CD14-positive monocyte (primary cell): ENCODE measurements around the gene KLHL6. TPM values are rescaled to one million over a fixed set of nuclear protein-coding genes. Genes with fewer than 3 reads are reported as not detected.
"Not testable (repeated sequence)": the region's sequence is repeated elsewhere in the genome, so short reads cannot be mapped to it uniquely, and the experiment has no call there.

ENCODE experiments used
- DNase-seq, 3 donors: peaks; one replicate each; pipeline ENCODE4 v3.0.0-alpha.2; 2011 to 2022
- H2AFZ ChIP-seq: 2 replicates; pipeline ENCODE4 v1.6.0; 2012; ENCODE audit warnings: mild to moderate bottlenecking, low read depth, low read length, inconsistent platforms; ENCODE audit not compliant: insufficient read depth, poor library complexity, severe bottlenecking
- H3K27ac ChIP-seq, 2 donors: 1 replicate in 1 of 2; 2 replicates in 1 of 2; pipeline ENCODE4 v1.5.1; 2012 to 2013; ENCODE audit warnings: low read length in 2 of 2, control low read depth in 1 of 2, inconsistent platforms in 1 of 2, low read depth in 1 of 2, mild to moderate bottlenecking in 1 of 2
- H3K27me3 ChIP-seq, 2 donors: one replicate each; pipeline versions ENCODE4 v1.6.0 to v1.6.1; 2011 to 2013; ENCODE audit warnings: low read length in 2 of 2; ENCODE audit not compliant: control insufficient read depth in 2 of 2, insufficient read depth in 2 of 2
- H3K36me3 ChIP-seq, 2 donors: replicated peaks in 1 of 2; 1 replicate in 1 of 2; 2 replicates in 1 of 2; pipeline versions ENCODE4 v1.5.1 to v1.6.1; 2012 to 2013; ENCODE audit warnings: low read length in 2 of 2, control low read depth in 1 of 2, inconsistent platforms in 1 of 2, mild to moderate bottlenecking in 1 of 2; ENCODE audit not compliant: insufficient read depth in 2 of 2, control insufficient read depth in 1 of 2
- H3K4me1 ChIP-seq, 2 donors: 1 replicate in 1 of 2; 2 replicates in 1 of 2; pipeline versions ENCODE4 v1.5.1 to v1.6.1; 2012 to 2013; ENCODE audit warnings: low read length in 2 of 2, control low read depth in 1 of 2, inconsistent platforms in 1 of 2, mild to moderate bottlenecking in 1 of 2, moderate library complexity in 1 of 2; ENCODE audit not compliant: insufficient read depth in 2 of 2, control insufficient read depth in 1 of 2
- H3K4me2 ChIP-seq: replicated peaks from 2 replicates; pipeline ENCODE3; 2012; ENCODE audit warnings: low read length, moderate library complexity, mild to moderate bottlenecking; ENCODE audit not compliant: poor library complexity, severe bottlenecking; ENCODE audit errors: extremely low read depth
- H3K4me3 ChIP-seq, 3 experiments: fragments of 200-600 bp in 1 of 3; sonication (generic) in 1 of 3; replicated peaks in 1 of 3; 1 replicate in 2 of 3; 2 replicates in 1 of 3; pipeline ENCODE4 v1.5.1; 2011 to 2013; ENCODE audit warnings: low read length in 3 of 3, mild to moderate bottlenecking in 3 of 3, control low read depth in 2 of 3, low read depth in 2 of 3, inconsistent platforms in 1 of 3, moderate library complexity in 1 of 3
- H3K79me2 ChIP-seq: 2 replicates; pipeline ENCODE4 v1.6.0; 2012; ENCODE audit warnings: mild to moderate bottlenecking, control low read depth, inconsistent platforms, low read length, moderate library complexity; ENCODE audit not compliant: insufficient read depth
- H3K9ac ChIP-seq: 2 replicates; pipeline ENCODE4 v1.6.0; 2017; ENCODE audit warnings: low read length, mild to moderate bottlenecking; ENCODE audit not compliant: insufficient read depth, poor library complexity, severe bottlenecking
- H3K9me3 ChIP-seq, 2 donors: replicated peaks in 1 of 2; 1 replicate in 1 of 2; 2 replicates in 1 of 2; pipeline versions ENCODE4 v1.5.1 to v1.6.1; 2012 to 2013; ENCODE audit warnings: low read length in 2 of 2, control low read depth in 1 of 2; ENCODE audit not compliant: control insufficient read depth in 1 of 2, insufficient read depth in 1 of 2
- H4K20me1 ChIP-seq: 2 replicates; pipeline ENCODE4 v1.6.0; 2012; ENCODE audit warnings: mild to moderate bottlenecking, low read length, control low read depth, moderate library complexity; ENCODE audit not compliant: insufficient read depth
- H3K27ac Mint-ChIP-seq, 7 donors: one replicate each; pipeline ENCODE4 v1.8.0; 2020; ENCODE audit warnings: mild to moderate bottlenecking in 7 of 7, mixed read lengths in 7 of 7, moderate library complexity in 6 of 7, inconsistent platforms in 2 of 7
- H3K27me3 Mint-ChIP-seq, 3 donors: one replicate each; pipeline ENCODE4 v1.8.0; 2021 to 2022; ENCODE audit warnings: low read depth in 3 of 3, mild to moderate bottlenecking in 3 of 3, mixed read lengths in 3 of 3, moderate library complexity in 3 of 3, inconsistent platforms in 1 of 3
- H3K36me3 Mint-ChIP-seq, 2 donors: one replicate each; pipeline ENCODE4 v1.8.0; 2020; ENCODE audit warnings: mixed read lengths in 2 of 2, inconsistent platforms in 1 of 2, mild to moderate bottlenecking in 1 of 2
- H3K4me1 Mint-ChIP-seq: one replicate; pipeline ENCODE4 v1.8.0; 2020; ENCODE audit warnings: mild to moderate bottlenecking, mixed read lengths
- H3K4me3 Mint-ChIP-seq, 2 donors: one replicate each; pipeline ENCODE4 v1.8.0; 2020; ENCODE audit warnings: mild to moderate bottlenecking in 2 of 2, mixed read lengths in 2 of 2, moderate library complexity in 1 of 2
- H3K9me3 Mint-ChIP-seq, 7 donors: one replicate each; pipeline ENCODE4 v1.8.0; 2020 to 2022; ENCODE audit warnings: mixed read lengths in 7 of 7, mild to moderate bottlenecking in 6 of 7, moderate library complexity in 6 of 7, inconsistent platforms in 2 of 7
- WGBS: methylation state at CpG from one replicate; pipeline ENCODE4 v1.1.5; 2013; ENCODE audit warnings: missing lambda C conversion rate; ENCODE audit not compliant: insufficient coverage; 5-methylcytosine and 5-hydroxymethylcytosine counted together
- intact Hi-C, 2 donors: fragments of 100-400 bp; cut with micrococcal nuclease; formaldehyde crosslinking; loops; one replicate each; pipeline versions ENCODE4 v1.15.0 to v1.15.1; 2023
- polyA plus RNA-seq, 3 donors: library from polyadenylated mRNA; depleted of rRNA in 1 of 3; unstranded in 2 of 3; stranded (reverse) in 1 of 3; fragments of 300-500 nt in 2 of 3; fragments of >200 nt in 1 of 3; fragmentation: Illumina TruSeq in 2 of 3; gene quantifications; 1 replicate in 2 of 3; 2 replicates in 1 of 3; pipeline ENCODE4 v1.2.3, GENCODE V29; 2012 to 2021
- TF ChIP-seq, protein P1 (sequence below): fragments of 200-600 bp; IDR thresholded peaks from one replicate; pipeline ENCODE4 v1.8.0; 2022; ENCODE audit warnings: antibody characterized with exemption, mild to moderate bottlenecking

KLHL6 gene
- polyA plus RNA-seq, 3 donors = 5.7 to 15.2 (median 10.6) TPM

- H3K9ac ChIP-seq = no peak overlapping the region
- Mint-ChIP-seq H3K27me3 (peaks cover under 1 to 3% (median 2%) of the 10 kb centered on the region in 3 donors), H3K9me3 (peaks cover 0 to 2% (median 0%) of the 10 kb centered on the region in 7 donors), H3K4me3 (no peak overlapping the region), H3K4me1 (peaks cover 3% of the 10 kb centered on the region), H3K27ac (peak overlapping the region in 1 of 7 donors; percentile 11), H3K36me3 (no peaks in the 10 kb centered on the region)
- no peak overlapping the region for H3K4me3 ChIP-seq
- H3K9me3 ChIP-seq = no peaks in the 10 kb centered on the region
- TF ChIP-seq, protein P1, sequence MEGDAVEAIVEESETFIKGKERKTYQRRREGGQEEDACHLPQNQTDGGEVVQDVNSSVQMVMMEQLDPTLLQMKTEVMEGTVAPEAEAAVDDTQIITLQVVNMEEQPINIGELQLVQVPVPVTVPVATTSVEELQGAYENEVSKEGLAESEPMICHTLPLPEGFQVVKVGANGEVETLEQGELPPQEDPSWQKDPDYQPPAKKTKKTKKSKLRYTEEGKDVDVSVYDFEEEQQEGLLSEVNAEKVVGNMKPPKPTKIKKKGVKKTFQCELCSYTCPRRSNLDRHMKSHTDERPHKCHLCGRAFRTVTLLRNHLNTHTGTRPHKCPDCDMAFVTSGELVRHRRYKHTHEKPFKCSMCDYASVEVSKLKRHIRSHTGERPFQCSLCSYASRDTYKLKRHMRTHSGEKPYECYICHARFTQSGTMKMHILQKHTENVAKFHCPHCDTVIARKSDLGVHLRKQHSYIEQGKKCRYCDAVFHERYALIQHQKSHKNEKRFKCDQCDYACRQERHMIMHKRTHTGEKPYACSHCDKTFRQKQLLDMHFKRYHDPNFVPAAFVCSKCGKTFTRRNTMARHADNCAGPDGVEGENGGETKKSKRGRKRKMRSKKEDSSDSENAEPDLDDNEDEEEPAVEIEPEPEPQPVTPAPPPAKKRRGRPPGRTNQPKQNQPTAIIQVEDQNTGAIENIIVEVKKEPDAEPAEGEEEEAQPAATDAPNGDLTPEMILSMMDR = no peak
- intact Hi-C loops = loop anchor here in 1 of 2 donors (10.0 kb wide), 1 partner anchor 418 kb away; the partner anchor contains the start of gene PARL
- H3K4me1 ChIP-seq = peaks cover 4 to 11% of the 10 kb centered on the region in 2 donors
- no peak for DNase-seq
- H3K79me2 ChIP-seq = no peaks in the 10 kb centered on the region
- 93% methylated on average over 1 of the region's 3 CpGs for WGBS
- H2AFZ ChIP-seq = no peak overlapping the region
- H4K20me1 ChIP-seq = no peaks in the 10 kb centered on the region
- no peak overlapping the region for H3K4me2 ChIP-seq
- no peaks in the 10 kb centered on the region for H3K36me3 ChIP-seq
- no peak overlapping the region for H3K27ac ChIP-seq
- H3K27me3 ChIP-seq = no peaks in the 10 kb centered on the region
These were observed 88.9 kb downstream of the KLHL6 start for GRCh38 chr3:183466575-183466974.

GRCh38 chr3:183465710-183466109 is 89.8 kb downstream of the KLHL6 start:
- H3K4me3 Mint-ChIP-seq, DNase-seq, H3K36me3 Mint-ChIP-seq, H3K9ac ChIP-seq, H2AFZ ChIP-seq, H3K79me2 ChIP-seq, H4K20me1 ChIP-seq, H3K27me3 Mint-ChIP-seq, H3K4me1 Mint-ChIP-seq, H3K27me3 ChIP-seq, H3K36me3 ChIP-seq, H3K27ac ChIP-seq, H3K4me3 ChIP-seq, H3K9me3 ChIP-seq, H3K9me3 Mint-ChIP-seq, H3K4me2 ChIP-seq, H3K27ac Mint-ChIP-seq: not testable (repeated sequence)
- WGBS = 88% methylated on average over 10 of the region's 13 CpGs
- peaks cover 4 to 11% of the 10 kb centered on the region in 2 donors for H3K4me1 ChIP-seq
- intact Hi-C loops = loop anchor here in 1 of 2 donors (10.0 kb wide), 1 partner anchor 419 kb away; the partner anchor contains the start of gene PARL
